ENCODE measurements around the gene PIM2.

DNA sequence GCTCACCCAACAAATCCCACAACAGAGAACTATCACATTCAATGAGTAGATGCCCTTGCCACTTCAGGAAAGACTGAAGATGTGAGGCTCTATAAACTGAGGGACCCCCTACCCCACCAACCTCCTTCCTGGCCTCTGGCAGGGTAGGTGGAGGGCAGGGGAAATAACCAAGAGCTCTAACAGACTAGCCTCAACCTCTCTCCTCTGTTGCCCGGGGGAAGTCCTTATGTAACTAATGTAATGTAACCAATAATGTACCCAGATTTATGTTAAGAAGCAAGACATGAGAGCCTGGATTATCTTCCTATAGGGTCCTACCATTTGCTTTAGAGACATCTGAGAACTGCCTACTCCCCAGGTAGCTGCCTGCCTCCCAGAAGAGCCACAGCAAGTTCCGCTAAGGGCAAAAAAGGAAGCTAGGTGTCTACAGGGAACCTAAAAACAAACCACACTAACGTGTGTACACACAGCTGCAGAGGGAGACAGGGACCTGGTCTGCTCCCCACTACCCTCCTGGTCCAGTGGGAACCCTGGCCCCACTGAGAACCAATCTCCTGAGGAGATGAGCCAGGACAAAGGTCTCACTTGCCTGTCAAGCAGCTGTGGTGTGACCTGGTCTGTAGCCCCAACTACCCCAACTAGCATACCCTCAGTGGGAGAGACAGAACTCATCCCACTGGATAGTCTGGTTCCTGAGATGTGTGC, 20.9 kb upstream of the PIM2 start:
- TF ChIP-seq, protein P1, sequence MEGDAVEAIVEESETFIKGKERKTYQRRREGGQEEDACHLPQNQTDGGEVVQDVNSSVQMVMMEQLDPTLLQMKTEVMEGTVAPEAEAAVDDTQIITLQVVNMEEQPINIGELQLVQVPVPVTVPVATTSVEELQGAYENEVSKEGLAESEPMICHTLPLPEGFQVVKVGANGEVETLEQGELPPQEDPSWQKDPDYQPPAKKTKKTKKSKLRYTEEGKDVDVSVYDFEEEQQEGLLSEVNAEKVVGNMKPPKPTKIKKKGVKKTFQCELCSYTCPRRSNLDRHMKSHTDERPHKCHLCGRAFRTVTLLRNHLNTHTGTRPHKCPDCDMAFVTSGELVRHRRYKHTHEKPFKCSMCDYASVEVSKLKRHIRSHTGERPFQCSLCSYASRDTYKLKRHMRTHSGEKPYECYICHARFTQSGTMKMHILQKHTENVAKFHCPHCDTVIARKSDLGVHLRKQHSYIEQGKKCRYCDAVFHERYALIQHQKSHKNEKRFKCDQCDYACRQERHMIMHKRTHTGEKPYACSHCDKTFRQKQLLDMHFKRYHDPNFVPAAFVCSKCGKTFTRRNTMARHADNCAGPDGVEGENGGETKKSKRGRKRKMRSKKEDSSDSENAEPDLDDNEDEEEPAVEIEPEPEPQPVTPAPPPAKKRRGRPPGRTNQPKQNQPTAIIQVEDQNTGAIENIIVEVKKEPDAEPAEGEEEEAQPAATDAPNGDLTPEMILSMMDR (conservative IDR thresholded peaks at IDR 0.05) = no peak
- no peak for TF ChIP-seq ZFX (IDR thresholded peaks at IDR 0.05)
